Osteocyte (in vitro differentiated cells): ENCODE data around the gene TNFRSF8. TPM values are rescaled to one million over a fixed set of nuclear protein-coding genes. Genes with fewer than 3 reads are reported as not detected.

Source experiments
- DNase-seq: peaks from one replicate; pipeline ENCODE4 v3.0.0; 2021; ENCODE audit warnings: mixed read lengths; ENCODE audit not compliant: unreplicated experiment; ENCODE audit errors: extremely low spot score
- H3K27ac Mint-ChIP-seq: one replicate; pipeline ENCODE4 v1.8.0; 2021; ENCODE audit warnings: mild to moderate bottlenecking, mixed read lengths; ENCODE audit not compliant: unreplicated experiment
- H3K27me3 Mint-ChIP-seq: one replicate; pipeline ENCODE4 v1.8.0; 2021; ENCODE audit warnings: mixed read lengths; ENCODE audit not compliant: unreplicated experiment
- H3K36me3 Mint-ChIP-seq: one replicate; pipeline ENCODE4 v1.8.0; 2021; ENCODE audit warnings: mixed read lengths; ENCODE audit not compliant: unreplicated experiment
- H3K4me1 Mint-ChIP-seq: one replicate; pipeline ENCODE4 v1.8.0; 2021; ENCODE audit warnings: mixed read lengths; ENCODE audit not compliant: unreplicated experiment
- H3K4me3 Mint-ChIP-seq: one replicate; pipeline ENCODE4 v1.8.0; 2021; ENCODE audit warnings: mild to moderate bottlenecking, moderate library complexity, mixed read lengths; ENCODE audit not compliant: unreplicated experiment
- H3K9me3 Mint-ChIP-seq: one replicate; pipeline ENCODE4 v1.8.0; 2021; ENCODE audit warnings: mixed read lengths; ENCODE audit not compliant: unreplicated experiment
- CTCF ChIP-seq: fragments of 200-600 bp; sonication (generic); IDR thresholded peaks from 2 replicates; pipeline ENCODE4 v1.5.0; 2021; ENCODE audit warnings: antibody characterized with exemption, mild to moderate bottlenecking, moderate library complexity
- total RNA-seq: library from RNA; stranded (reverse); gene quantifications from 2 replicates; pipeline ENCODE4 v1.2.1, GENCODE V29; 2021

Gene TNFRSF8
- total RNA-seq, 1 donor from 2014 or later = not detected

- Mint-ChIP-seq H3K27ac (no peak overlapping the region), H3K9me3 (peaks cover 8% of the 10 kb centered on the region), H3K36me3 (peaks cover 1% of the 10 kb centered on the region), H3K27me3 (no peaks in the 10 kb centered on the region), H3K4me1 (peaks cover 29% of the 10 kb centered on the region), H3K4me3 (no peak overlapping the region)
- DNase-seq = no peak
- TF ChIP-seq CTCF = no peak
These were observed 82.7 kb downstream of the TNFRSF8 start for GRCh38 chr1:12145616-12146342.

GRCh38 chr1:12146343-12147112 is 83.4 kb downstream of the TNFRSF8 start:
- H3K27ac Mint-ChIP-seq = no peak overlapping the region
- H3K4me1 Mint-ChIP-seq = peaks cover 29% of the 10 kb centered on the region
- H3K4me3 Mint-ChIP-seq = no peak overlapping the region
- H3K27me3 Mint-ChIP-seq = no peaks in the 10 kb centered on the region
- peaks cover 1% of the 10 kb centered on the region for H3K36me3 Mint-ChIP-seq
- peaks cover 8% of the 10 kb centered on the region for H3K9me3 Mint-ChIP-seq
- no peak for TF ChIP-seq CTCF
- no peak for DNase-seq

GRCh38 chr1:12147201-12147701 is 84.1 kb downstream of the TNFRSF8 start:
- Mint-ChIP-seq H3K4me1 (peaks cover 30% of the 10 kb centered on the region), H3K27ac (no peak overlapping the region), H3K9me3 (peaks cover 8% of the 10 kb centered on the region), H3K36me3 (peaks cover 1% of the 10 kb centered on the region), H3K27me3 (no peaks in the 10 kb centered on the region), H3K4me3 (no peak overlapping the region)
- no peak for TF ChIP-seq CTCF
- DNase-seq = no peak

GRCh38 chr1:12148160-12148957 is 85.3 kb downstream of the TNFRSF8 start:
- H3K36me3 Mint-ChIP-seq = peaks cover 1% of the 10 kb centered on the region
- no peak overlapping the region for H3K27ac Mint-ChIP-seq
- TF ChIP-seq CTCF = no peak
- no peak overlapping the region for H3K4me3 Mint-ChIP-seq
- H3K9me3 Mint-ChIP-seq = peaks cover 8% of the 10 kb centered on the region
- H3K4me1 Mint-ChIP-seq = peaks cover 33% of the 10 kb centered on the region
- no peaks in the 10 kb centered on the region for H3K27me3 Mint-ChIP-seq
- no peak for DNase-seq
